ENCODE measurements around the gene ANGPTL2. TPM values are rescaled to one million over a fixed set of nuclear protein-coding genes. Genes with fewer than 3 reads are reported as not detected.

The ANGPTL2 gene
- total RNA-seq, 1 donor: 0.10 TPM

- H3K27me3 ChIP-seq (ENCODE audit: insufficient read depth, low read length): no peaks in the 10 kb centered on the region
- H3K4me3 ChIP-seq (ENCODE audit: low read length): no peak overlapping the region
- H3K9me3 ChIP-seq (ENCODE audit: low read depth, low read length): no peaks in the 10 kb centered on the region
- H3K4me1 ChIP-seq (ENCODE audit: insufficient read depth, low read length): no peaks in the 10 kb centered on the region
These were observed 16.5 kb downstream of the ANGPTL2 start for GRCh38 chr9:127105805-127106465.

DNA sequence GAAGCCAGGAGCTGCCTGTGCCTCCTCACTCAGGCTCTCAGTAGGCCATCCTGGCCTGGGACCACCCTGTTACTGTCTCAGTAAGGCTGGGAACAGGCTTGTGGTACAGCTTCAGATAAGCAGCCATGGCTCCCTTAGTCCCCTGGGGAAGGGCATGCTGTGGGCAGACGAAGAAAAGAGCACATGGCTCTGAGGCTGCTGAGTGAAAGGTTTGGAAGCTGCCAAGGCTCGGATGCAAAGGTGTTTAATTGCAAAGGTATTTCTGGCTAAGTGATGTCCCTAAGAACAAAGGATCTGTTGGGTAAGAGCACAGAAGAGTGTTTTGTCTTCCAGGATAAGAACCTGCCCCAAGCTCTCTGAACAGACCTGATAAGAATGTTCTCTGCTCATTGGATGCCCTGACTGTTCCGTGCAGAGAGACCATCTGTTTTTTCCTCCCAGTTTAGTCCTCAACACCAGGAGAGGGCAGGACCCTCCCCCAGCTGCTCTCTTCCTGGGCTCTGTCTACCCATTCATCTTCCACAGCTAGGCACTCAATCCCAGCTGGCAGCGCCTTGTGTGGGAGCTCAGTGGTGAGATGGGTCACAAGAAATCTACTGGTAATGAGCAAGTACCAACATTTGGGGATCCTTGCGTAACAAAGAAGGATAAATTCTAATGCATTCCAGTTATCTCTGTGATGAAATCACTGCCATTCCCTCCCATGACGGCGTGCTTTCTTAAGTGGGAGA lies 17.7 kb downstream of the ANGPTL2 start:
- Histone ChIP-seq H3K4me1 (ENCODE audit: insufficient read depth, low read length) (no peaks in the 10 kb centered on the region), H3K27me3 (ENCODE audit: insufficient read depth, low read length) (no peaks in the 10 kb centered on the region), H3K9me3 (ENCODE audit: low read depth, low read length) (no peaks in the 10 kb centered on the region), H3K4me3 (ENCODE audit: low read length) (no peak overlapping the region)

- no peaks in the 10 kb centered on the region for H3K27me3 ChIP-seq (ENCODE audit: insufficient read depth, low read length)
- H3K4me1 ChIP-seq (ENCODE audit: insufficient read depth, low read length): no peaks in the 10 kb centered on the region
- H3K4me3 ChIP-seq (ENCODE audit: low read length): no peak overlapping the region
- H3K9me3 ChIP-seq (ENCODE audit: low read depth, low read length): no peaks in the 10 kb centered on the region
These were observed 19.6 kb downstream of the ANGPTL2 start for GRCh38 chr9:127102788-127103187.

GRCh38 chr9:127102176-127102575 lies 20.3 kb downstream of the ANGPTL2 start:
- Histone ChIP-seq H3K4me3 (ENCODE audit: low read length) (no peak overlapping the region), H3K27me3 (ENCODE audit: insufficient read depth, low read length) (no peaks in the 10 kb centered on the region), H3K9me3 (ENCODE audit: low read depth, low read length) (no peaks in the 10 kb centered on the region), H3K4me1 (ENCODE audit: insufficient read depth, low read length) (no peaks in the 10 kb centered on the region)

DNA sequence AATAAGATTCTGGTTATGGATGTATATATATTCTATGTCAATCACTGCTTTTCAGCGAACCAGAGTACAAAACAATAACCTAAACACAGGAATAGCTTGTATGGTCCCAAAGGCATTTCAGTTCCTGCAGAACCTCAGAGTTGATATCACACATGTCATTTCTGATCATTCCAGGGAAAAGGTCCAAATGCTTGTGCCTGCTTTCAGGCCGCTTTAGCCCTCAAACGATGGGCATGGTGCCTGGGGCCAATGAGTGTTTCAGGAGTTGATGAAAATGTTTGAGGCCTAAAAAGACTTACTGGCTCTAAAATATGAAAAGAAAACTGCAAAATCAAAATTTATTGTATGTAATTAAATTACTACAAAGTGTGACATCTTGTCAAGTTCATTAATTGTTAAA lies 22.8 kb downstream of the ANGPTL2 start:
- no peaks in the 10 kb centered on the region for H3K9me3 ChIP-seq (ENCODE audit: low read depth, low read length)
- no peaks in the 10 kb centered on the region for H3K4me1 ChIP-seq (ENCODE audit: insufficient read depth, low read length)
- H3K4me3 ChIP-seq (ENCODE audit: low read length): no peak overlapping the region
- H3K27me3 ChIP-seq (ENCODE audit: insufficient read depth, low read length): no peaks in the 10 kb centered on the region

- no peaks in the 10 kb centered on the region for H3K9me3 ChIP-seq (ENCODE audit: low read depth, low read length)
- H3K4me1 ChIP-seq (ENCODE audit: insufficient read depth, low read length): no peaks in the 10 kb centered on the region
- no peak overlapping the region for H3K4me3 ChIP-seq (ENCODE audit: low read length)
- H3K27me3 ChIP-seq (ENCODE audit: insufficient read depth, low read length): no peaks in the 10 kb centered on the region
These were observed 23.4 kb downstream of the ANGPTL2 start for GRCh38 chr9:127098916-127099553.

DNA sequence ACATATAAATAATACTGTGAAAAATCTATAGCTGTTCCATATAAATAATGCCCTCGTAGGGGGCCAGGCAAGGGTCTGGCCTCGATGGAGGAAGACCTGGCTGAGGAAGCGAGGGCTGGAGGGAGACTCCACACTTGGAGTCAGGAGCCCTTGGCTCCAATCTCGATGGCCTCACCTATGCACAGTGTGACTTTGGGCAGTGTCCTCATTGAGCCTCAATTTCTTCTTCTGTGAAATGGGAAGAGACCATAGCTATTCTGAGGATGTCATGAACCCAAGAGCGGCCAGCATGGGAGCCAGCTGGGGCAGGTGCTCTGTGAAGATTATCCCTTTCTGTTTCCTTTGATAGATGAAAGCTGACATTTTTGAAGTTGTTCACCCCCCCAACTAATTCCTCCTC lies 24.8 kb downstream of the ANGPTL2 start:
- Histone ChIP-seq H3K9me3 (ENCODE audit: low read depth, low read length) (no peaks in the 10 kb centered on the region), H3K4me1 (ENCODE audit: insufficient read depth, low read length) (no peaks in the 10 kb centered on the region), H3K4me3 (ENCODE audit: low read length) (no peak overlapping the region), H3K27me3 (ENCODE audit: insufficient read depth, low read length) (no peaks in the 10 kb centered on the region)

GRCh38 chr9:127096208-127096607 lies 26.2 kb downstream of the ANGPTL2 start:
- H3K4me3 ChIP-seq (ENCODE audit: low read length): no peak overlapping the region
- H3K27me3 ChIP-seq (ENCODE audit: insufficient read depth, low read length): no peaks in the 10 kb centered on the region
- no peaks in the 10 kb centered on the region for H3K9me3 ChIP-seq (ENCODE audit: low read depth, low read length)
- no peaks in the 10 kb centered on the region for H3K4me1 ChIP-seq (ENCODE audit: insufficient read depth, low read length)

GRCh38 chr9:127095411-127095810 lies 27.0 kb downstream of the ANGPTL2 start:
- no peaks in the 10 kb centered on the region for H3K27me3 ChIP-seq (ENCODE audit: insufficient read depth, low read length)
- H3K4me1 ChIP-seq (ENCODE audit: insufficient read depth, low read length): no peaks in the 10 kb centered on the region
- no peak overlapping the region for H3K4me3 ChIP-seq (ENCODE audit: low read length)
- H3K9me3 ChIP-seq (ENCODE audit: low read depth, low read length): no peaks in the 10 kb centered on the region

GRCh38 chr9:127093319-127094020 lies 29.0 kb downstream of the ANGPTL2 start:
- no peaks in the 10 kb centered on the region for H3K4me1 ChIP-seq (ENCODE audit: insufficient read depth, low read length)
- H3K9me3 ChIP-seq (ENCODE audit: low read depth, low read length): no peaks in the 10 kb centered on the region
- no peak overlapping the region for H3K4me3 ChIP-seq (ENCODE audit: low read length)
- H3K27me3 ChIP-seq (ENCODE audit: insufficient read depth, low read length): no peaks in the 10 kb centered on the region

GRCh38 chr9:127092041-127092608 lies 30.3 kb downstream of the ANGPTL2 start:
- Histone ChIP-seq H3K9me3 (ENCODE audit: low read depth, low read length) (no peaks in the 10 kb centered on the region), H3K27me3 (ENCODE audit: insufficient read depth, low read length) (no peaks in the 10 kb centered on the region), H3K4me3 (ENCODE audit: low read length) (no peak overlapping the region), H3K4me1 (ENCODE audit: insufficient read depth, low read length) (no peaks in the 10 kb centered on the region)

DNA sequence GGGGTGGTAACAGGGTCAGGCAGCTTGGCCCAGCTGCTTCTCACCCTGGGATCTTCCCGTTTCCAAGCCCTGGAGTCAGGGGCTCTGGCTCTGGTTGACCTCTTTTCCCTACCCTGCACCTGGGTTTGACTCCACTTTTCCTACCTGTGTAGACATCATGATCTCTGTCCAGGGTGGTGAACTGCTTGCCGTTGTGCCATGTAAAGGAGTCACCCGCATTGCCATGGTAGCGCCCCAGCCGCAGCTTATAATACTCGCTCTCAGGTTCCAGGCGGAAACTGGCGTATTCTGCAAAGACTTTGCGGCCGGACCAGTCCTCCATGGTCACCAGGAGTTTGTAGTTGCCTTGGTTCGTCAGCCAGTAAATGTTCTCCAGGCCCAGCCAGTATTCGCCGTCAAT lies 30.9 kb downstream of the ANGPTL2 start:
- Histone ChIP-seq H3K9me3 (ENCODE audit: low read depth, low read length) (no peaks in the 10 kb centered on the region), H3K4me3 (ENCODE audit: low read length) (no peak overlapping the region), H3K4me1 (ENCODE audit: insufficient read depth, low read length) (no peaks in the 10 kb centered on the region), H3K27me3 (ENCODE audit: insufficient read depth, low read length) (no peaks in the 10 kb centered on the region)

- Histone ChIP-seq H3K4me1 (ENCODE audit: insufficient read depth, low read length) (no peaks in the 10 kb centered on the region), H3K27me3 (ENCODE audit: insufficient read depth, low read length) (no peaks in the 10 kb centered on the region), H3K9me3 (ENCODE audit: low read depth, low read length) (no peaks in the 10 kb centered on the region), H3K4me3 (ENCODE audit: low read length) (no peak overlapping the region)
These were observed 32.0 kb downstream of the ANGPTL2 start for GRCh38 chr9:127090341-127090985.

DNA sequence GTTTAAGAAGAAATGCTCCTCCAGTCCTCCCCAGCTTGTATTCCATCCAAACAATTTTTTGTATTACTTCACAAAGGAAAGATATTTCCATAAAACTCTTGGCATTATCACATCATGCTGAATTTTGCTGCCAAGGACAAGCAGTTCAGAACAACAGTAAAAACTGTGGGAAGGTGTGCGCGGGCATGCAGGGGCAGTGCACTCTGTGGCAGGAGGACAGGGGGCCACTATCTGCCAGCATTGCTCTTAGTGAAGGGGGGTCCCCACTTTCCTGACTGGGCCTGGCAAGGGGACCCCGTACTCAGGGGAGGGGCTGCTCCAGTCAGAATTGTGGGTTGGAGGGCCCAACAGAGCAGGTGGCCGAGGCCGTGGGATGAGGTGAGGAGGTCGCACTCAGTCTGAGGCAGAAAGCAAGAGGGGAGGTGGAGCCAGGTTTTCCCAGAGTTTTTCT lies 32.8 kb downstream of the ANGPTL2 start:
- no peaks in the 10 kb centered on the region for H3K27me3 ChIP-seq (ENCODE audit: insufficient read depth, low read length)
- no peaks in the 10 kb centered on the region for H3K4me1 ChIP-seq (ENCODE audit: insufficient read depth, low read length)
- no peaks in the 10 kb centered on the region for H3K9me3 ChIP-seq (ENCODE audit: low read depth, low read length)
- H3K4me3 ChIP-seq (ENCODE audit: low read length): no peak overlapping the region
